HEK293 (cell line): ENCODE data around the gene RBMS1.

Source experiments
- CTCF ChIP-seq: fragments of 450-650 bp; formaldehyde crosslinking; IDR thresholded peaks from 2 replicates; pipeline ENCODE4 v1.5.1; 2016; ENCODE audit warnings: missing biosample characterization, missing genetic modification characterization
- SP2 ChIP-seq: fragments of 450-650 bp; formaldehyde crosslinking; IDR thresholded peaks from 2 replicates; pipeline ENCODE4 v1.5.1; 2016; ENCODE audit warnings: missing biosample characterization, missing genetic modification characterization
- ZBTB20 ChIP-seq: fragments of 450-650 bp; formaldehyde crosslinking; IDR thresholded peaks from 2 replicates; pipeline ENCODE4 v1.5.1; 2016; ENCODE audit warnings: missing biosample characterization, missing genetic modification characterization
- ZNF138 ChIP-seq: fragments of 450-650 bp; formaldehyde crosslinking; IDR thresholded peaks from 2 replicates; pipeline ENCODE4 v1.5.1; 2016; ENCODE audit warnings: missing biosample characterization, missing genetic modification characterization, borderline replicate concordance
- ZNF24 ChIP-seq: fragments of 450-650 bp; formaldehyde crosslinking; IDR thresholded peaks from 2 replicates; pipeline ENCODE4 v1.5.1; 2016; ENCODE audit warnings: missing biosample characterization, missing genetic modification characterization
- ZNF416 ChIP-seq: fragments of 450-650 bp; formaldehyde crosslinking; IDR thresholded peaks from 2 replicates; pipeline ENCODE4 v1.5.1; 2016; ENCODE audit warnings: missing biosample characterization, missing genetic modification characterization
- ZNF660 ChIP-seq: fragments of 450-650 bp; IDR thresholded peaks from 2 replicates; pipeline ENCODE4 v1.5.1; 2018; ENCODE audit warnings: missing biosample characterization, mild to moderate bottlenecking, missing genetic modification characterization
- ZNF707 ChIP-seq: fragments of 450-650 bp; formaldehyde crosslinking; IDR thresholded peaks from 2 replicates; pipeline ENCODE4 v1.5.1; 2016; ENCODE audit warnings: missing biosample characterization, missing genetic modification characterization
- ZNF747 ChIP-seq: fragments of 450-650 bp; formaldehyde crosslinking; IDR thresholded peaks from 2 replicates; pipeline ENCODE4 v1.5.1; 2016; ENCODE audit warnings: missing biosample characterization, missing genetic modification characterization

- TF ChIP-seq ZNF416: no peak
- no peak for TF ChIP-seq CTCF (tag by site-specific recombination)
- no peak for TF ChIP-seq SP2 (tag by site-specific recombination)
- no peak for TF ChIP-seq ZNF138 (tag by site-specific recombination)
- TF ChIP-seq ZNF707 (tag by site-specific recombination): no peak
- TF ChIP-seq ZBTB20 (tag by site-specific recombination): no peak
- no peak for TF ChIP-seq ZNF747 (tag by site-specific recombination)
- TF ChIP-seq ZNF24 (tag by site-specific recombination): no peak
- no peak for TF ChIP-seq ZNF660
These were observed 28.6 kb downstream of the RBMS1 start for GRCh38 chr2:160465002-160465401.
